ENCODE data around the gene ABR.

ABR gene

GRCh38 chr17:1089915-1090314, 89.9 kb downstream of the ABR start:
- DNase-seq (ENCODE audit: low read depth): no peak
- no peak for TF ChIP-seq CTCF (IDR thresholded peaks at IDR 0.05; ENCODE audit: low read depth, low read length, missing control alignments)
- H3K4me3 ChIP-seq (ENCODE audit: low read depth, low read length): no peak overlapping the region

- H3K4me3 ChIP-seq (ENCODE audit: low read depth, low read length): no peak overlapping the region
- TF ChIP-seq CTCF (IDR thresholded peaks at IDR 0.05; ENCODE audit: low read depth, low read length, missing control alignments): no peak
- no peak for DNase-seq (ENCODE audit: low read depth)
Measured at GRCh38 chr17:1087381-1088241, 92.2 kb downstream of the ABR start.

- TF ChIP-seq CTCF (IDR thresholded peaks at IDR 0.05; ENCODE audit: low read depth, low read length, missing control alignments): no peak
- no peak for DNase-seq (ENCODE audit: low read depth)
- H3K4me3 ChIP-seq (ENCODE audit: low read depth, low read length): no peak overlapping the region
Measured at GRCh38 chr17:1083451-1084187, 96.2 kb downstream of the ABR start.

GRCh38 chr17:1082579-1082978, 97.2 kb downstream of the ABR start:
- no peak overlapping the region for H3K4me3 ChIP-seq (ENCODE audit: low read depth, low read length)
- TF ChIP-seq CTCF (IDR thresholded peaks at IDR 0.05; ENCODE audit: low read depth, low read length, missing control alignments): no peak
- no peak for DNase-seq (ENCODE audit: low read depth)

- H3K4me3 ChIP-seq (ENCODE audit: low read depth, low read length): no peak overlapping the region
- DNase-seq (ENCODE audit: low read depth): no peak
- TF ChIP-seq CTCF (IDR thresholded peaks at IDR 0.05; ENCODE audit: low read depth, low read length, missing control alignments): no peak
Measured at GRCh38 chr17:1078831-1079561, 100.8 kb downstream of the ABR start.

- no peak for TF ChIP-seq CTCF (IDR thresholded peaks at IDR 0.05; ENCODE audit: low read depth, low read length, missing control alignments)
- H3K4me3 ChIP-seq (ENCODE audit: low read depth, low read length): no peak overlapping the region
- DNase-seq (ENCODE audit: low read depth): no peak
Measured at GRCh38 chr17:1077986-1078711, 101.6 kb downstream of the ABR start.

Measured in GM12864 (cell line).